GM12878 (cell line): ENCODE results near the gene NAALADL2.

Experiments used
- BCL11A ChIP-seq: IDR thresholded peaks from 2 replicates; pipeline ENCODE4 v1.6.1; 2011; ENCODE audit warnings: low read depth, low read length
- CHD2 ChIP-seq: IDR thresholded peaks from 2 replicates; pipeline ENCODE4 v1.6.1; 2011; ENCODE audit warnings: low read depth, low read length, improper control_type of control experiment, borderline replicate concordance
- EZH2 ChIP-seq: IDR thresholded peaks from 2 replicates; pipeline ENCODE4 v1.6.1; 2012; ENCODE audit warnings: low read depth, mild to moderate bottlenecking, control low read depth, inconsistent platforms, low read length, borderline replicate concordance; ENCODE audit not compliant: control insufficient read depth
- HDGF ChIP-seq: fragments of 450-650 bp; IDR thresholded peaks from 2 replicates; pipeline ENCODE4 v1.6.1; 2016; ENCODE audit warnings: antibody characterized with exemption
- IKZF1 ChIP-seq: fragments of 450-650 bp; conservative IDR thresholded peaks from 2 replicates; pipeline ENCODE4 v1.6.1; 2017; ENCODE audit warnings: antibody characterized with exemption, mild to moderate bottlenecking
- JUND ChIP-seq: IDR thresholded peaks from 2 replicates; pipeline ENCODE4 v1.6.1; 2012; ENCODE audit warnings: low read depth, mild to moderate bottlenecking, low read length, improper control_type of control experiment, moderate library complexity
- MAX ChIP-seq: IDR thresholded peaks from 2 replicates; pipeline ENCODE4 v1.6.1; 2012; ENCODE audit warnings: low read depth, low read length, improper control_type of control experiment
- NFYB ChIP-seq: IDR thresholded peaks from 2 replicates; pipeline ENCODE4 v1.6.1; 2011; ENCODE audit warnings: low read depth, mild to moderate bottlenecking, low read length, improper control_type of control experiment, moderate library complexity; ENCODE audit not compliant: insufficient read depth
- POLR2AphosphoS5 ChIP-seq: IDR thresholded peaks from 2 replicates; pipeline ENCODE4 v1.6.1; 2011; ENCODE audit warnings: mild to moderate bottlenecking, low read length, inconsistent platforms
- ZNF274 ChIP-seq: IDR thresholded peaks from one replicate; pipeline ENCODE4 v1.8.0; 2011; ENCODE audit not compliant: insufficient read length, insufficient read depth
- TF ChIP-seq, protein P1 (sequence below), 3 experiments: IDR thresholded peaks in 2 of 3; conservative IDR thresholded peaks in 1 of 3; 2 replicates each; pipeline ENCODE4 v1.5.1; 2011; ENCODE audit warnings: low read depth in 3 of 3, low read length in 3 of 3, mild to moderate bottlenecking in 3 of 3, control low read depth in 2 of 3, moderate library complexity in 2 of 3, inconsistent platforms in 1 of 3, mixed read lengths in 1 of 3; ENCODE audit not compliant: control insufficient read depth in 2 of 3, insufficient read depth in 1 of 3; ENCODE audit errors: extremely low read depth in 1 of 3
- TF ChIP-seq, protein P2 (sequence below): IDR thresholded peaks from 2 replicates; pipeline ENCODE4 v1.6.1; 2011; ENCODE audit warnings: mild to moderate bottlenecking, low read depth, low read length, moderate library complexity; ENCODE audit not compliant: insufficient replicate concordance
- TF ChIP-seq, protein P3 (sequence below): IDR thresholded peaks from 2 replicates; pipeline ENCODE4 v1.6.1; 2011; ENCODE audit warnings: low read depth, low read length, improper control_type of control experiment, borderline replicate concordance
- TF ChIP-seq, protein P4 (sequence below): IDR thresholded peaks from 2 replicates; pipeline ENCODE4 v1.6.1; 2011; ENCODE audit warnings: low read depth, mild to moderate bottlenecking, low read length, moderate library complexity, borderline replicate concordance; ENCODE audit errors: extremely low read depth

GRCh38 chr3:175399156-175399840, 540.2 kb downstream of the NAALADL2 start:
- TF ChIP-seq NFYB = no peak
- TF ChIP-seq, protein P1, sequence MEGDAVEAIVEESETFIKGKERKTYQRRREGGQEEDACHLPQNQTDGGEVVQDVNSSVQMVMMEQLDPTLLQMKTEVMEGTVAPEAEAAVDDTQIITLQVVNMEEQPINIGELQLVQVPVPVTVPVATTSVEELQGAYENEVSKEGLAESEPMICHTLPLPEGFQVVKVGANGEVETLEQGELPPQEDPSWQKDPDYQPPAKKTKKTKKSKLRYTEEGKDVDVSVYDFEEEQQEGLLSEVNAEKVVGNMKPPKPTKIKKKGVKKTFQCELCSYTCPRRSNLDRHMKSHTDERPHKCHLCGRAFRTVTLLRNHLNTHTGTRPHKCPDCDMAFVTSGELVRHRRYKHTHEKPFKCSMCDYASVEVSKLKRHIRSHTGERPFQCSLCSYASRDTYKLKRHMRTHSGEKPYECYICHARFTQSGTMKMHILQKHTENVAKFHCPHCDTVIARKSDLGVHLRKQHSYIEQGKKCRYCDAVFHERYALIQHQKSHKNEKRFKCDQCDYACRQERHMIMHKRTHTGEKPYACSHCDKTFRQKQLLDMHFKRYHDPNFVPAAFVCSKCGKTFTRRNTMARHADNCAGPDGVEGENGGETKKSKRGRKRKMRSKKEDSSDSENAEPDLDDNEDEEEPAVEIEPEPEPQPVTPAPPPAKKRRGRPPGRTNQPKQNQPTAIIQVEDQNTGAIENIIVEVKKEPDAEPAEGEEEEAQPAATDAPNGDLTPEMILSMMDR (IDR thresholded peaks at IDR 0.05 in 2 of 3, conservative IDR thresholded peaks at IDR 0.05 in 1 of 3; ENCODE audit: control insufficient read depth in 2 of 3, extremely low read depth in 1 of 3, insufficient read depth in 1 of 3, low read depth in 3 of 3, low read length in 3 of 3) = no peak
- TF ChIP-seq, protein P2, sequence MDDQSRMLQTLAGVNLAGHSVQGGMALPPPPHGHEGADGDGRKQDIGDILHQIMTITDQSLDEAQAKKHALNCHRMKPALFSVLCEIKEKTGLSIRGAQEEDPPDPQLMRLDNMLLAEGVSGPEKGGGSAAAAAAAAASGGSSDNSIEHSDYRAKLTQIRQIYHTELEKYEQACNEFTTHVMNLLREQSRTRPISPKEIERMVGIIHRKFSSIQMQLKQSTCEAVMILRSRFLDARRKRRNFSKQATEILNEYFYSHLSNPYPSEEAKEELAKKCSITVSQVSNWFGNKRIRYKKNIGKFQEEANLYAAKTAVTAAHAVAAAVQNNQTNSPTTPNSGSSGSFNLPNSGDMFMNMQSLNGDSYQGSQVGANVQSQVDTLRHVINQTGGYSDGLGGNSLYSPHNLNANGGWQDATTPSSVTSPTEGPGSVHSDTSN = no peak
- TF ChIP-seq, protein P3, sequence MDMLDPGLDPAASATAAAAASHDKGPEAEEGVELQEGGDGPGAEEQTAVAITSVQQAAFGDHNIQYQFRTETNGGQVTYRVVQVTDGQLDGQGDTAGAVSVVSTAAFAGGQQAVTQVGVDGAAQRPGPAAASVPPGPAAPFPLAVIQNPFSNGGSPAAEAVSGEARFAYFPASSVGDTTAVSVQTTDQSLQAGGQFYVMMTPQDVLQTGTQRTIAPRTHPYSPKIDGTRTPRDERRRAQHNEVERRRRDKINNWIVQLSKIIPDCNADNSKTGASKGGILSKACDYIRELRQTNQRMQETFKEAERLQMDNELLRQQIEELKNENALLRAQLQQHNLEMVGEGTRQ = no peak
- no peak for TF ChIP-seq HDGF
- TF ChIP-seq, protein P4, sequence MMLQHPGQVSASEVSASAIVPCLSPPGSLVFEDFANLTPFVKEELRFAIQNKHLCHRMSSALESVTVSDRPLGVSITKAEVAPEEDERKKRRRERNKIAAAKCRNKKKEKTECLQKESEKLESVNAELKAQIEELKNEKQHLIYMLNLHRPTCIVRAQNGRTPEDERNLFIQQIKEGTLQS = no peak
- no peak for TF ChIP-seq IKZF1
- TF ChIP-seq BCL11A = no peak
- TF ChIP-seq EZH2 = no peak
- no peak for TF ChIP-seq POLR2AphosphoS5
- no peak for TF ChIP-seq JUND
- no peak for TF ChIP-seq CHD2
- no peak for TF ChIP-seq ZNF274
- no peak for TF ChIP-seq MAX
